Stimulated activated CD8-positive, alpha-beta memory T cell treated with anti-CD3 and anti-CD28 coated beads, Interleukin-7, amount 100 ng/mL, for 4 hours (primary cell): Measurements from ENCODE around the gene RNF167.

Experiments used
- DNase-seq, 2 donors: peaks; one replicate each; pipeline ENCODE4 v3.0.0-alpha.2; 2020; ENCODE audit warnings: low read depth in 2 of 2

Gene RNF167

DNA sequence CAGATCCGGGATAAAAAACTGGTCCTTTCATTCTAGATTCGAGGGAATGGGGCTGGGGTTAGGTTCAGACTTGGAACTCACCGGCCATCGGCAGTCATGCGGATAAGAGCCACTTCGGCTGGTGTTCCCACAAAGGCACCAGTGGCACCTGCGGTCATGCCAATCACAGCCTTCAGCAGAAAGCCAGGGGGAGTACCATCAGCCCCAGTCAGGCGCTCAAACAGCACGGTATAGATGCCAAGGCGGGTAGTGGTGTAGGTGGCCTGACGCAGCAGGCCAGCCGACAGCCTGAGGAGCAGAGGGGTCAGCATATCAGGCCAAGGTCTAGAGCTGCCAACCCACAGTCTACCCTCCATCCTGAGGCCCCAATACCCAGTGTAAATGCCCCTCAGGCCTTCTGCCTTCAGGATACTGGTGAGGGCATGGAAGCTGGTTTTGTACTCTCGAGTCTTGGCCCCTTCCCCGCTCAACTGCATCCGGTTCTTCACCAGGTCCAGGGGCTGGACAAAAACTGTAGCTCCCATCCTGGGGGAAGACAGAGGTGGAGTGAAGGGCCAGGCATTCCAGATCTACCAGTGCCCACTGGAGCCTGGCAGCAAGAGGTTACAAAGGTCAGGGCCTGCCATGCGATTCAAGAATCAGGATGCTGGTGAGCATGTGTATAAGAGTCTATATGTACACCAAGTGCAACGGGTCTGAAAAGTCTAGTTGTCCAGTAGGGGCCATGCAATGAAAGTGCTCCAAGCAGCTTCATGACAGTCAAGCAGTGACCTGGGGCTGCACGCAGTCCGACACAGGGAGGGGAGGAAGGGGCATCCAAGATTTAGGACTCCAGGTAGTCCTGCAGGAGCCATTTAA lies 1.2 kb upstream of the RNF167 start:
- no peak for DNase-seq

DNA sequence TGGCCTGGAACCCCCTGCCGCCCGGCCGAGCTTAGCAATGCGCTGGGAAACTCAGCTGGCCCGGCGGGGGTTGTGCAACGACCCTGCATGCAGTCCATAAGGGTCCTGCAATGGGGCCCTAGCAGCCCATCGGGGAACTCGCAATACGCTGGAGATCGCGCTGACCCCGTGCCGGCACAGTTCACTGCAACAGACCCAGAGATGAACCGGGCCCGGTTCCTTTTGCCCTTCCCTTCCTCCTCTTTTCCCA lies 597 bp upstream of the RNF167 start:
- DNase-seq = no peak

DNA sequence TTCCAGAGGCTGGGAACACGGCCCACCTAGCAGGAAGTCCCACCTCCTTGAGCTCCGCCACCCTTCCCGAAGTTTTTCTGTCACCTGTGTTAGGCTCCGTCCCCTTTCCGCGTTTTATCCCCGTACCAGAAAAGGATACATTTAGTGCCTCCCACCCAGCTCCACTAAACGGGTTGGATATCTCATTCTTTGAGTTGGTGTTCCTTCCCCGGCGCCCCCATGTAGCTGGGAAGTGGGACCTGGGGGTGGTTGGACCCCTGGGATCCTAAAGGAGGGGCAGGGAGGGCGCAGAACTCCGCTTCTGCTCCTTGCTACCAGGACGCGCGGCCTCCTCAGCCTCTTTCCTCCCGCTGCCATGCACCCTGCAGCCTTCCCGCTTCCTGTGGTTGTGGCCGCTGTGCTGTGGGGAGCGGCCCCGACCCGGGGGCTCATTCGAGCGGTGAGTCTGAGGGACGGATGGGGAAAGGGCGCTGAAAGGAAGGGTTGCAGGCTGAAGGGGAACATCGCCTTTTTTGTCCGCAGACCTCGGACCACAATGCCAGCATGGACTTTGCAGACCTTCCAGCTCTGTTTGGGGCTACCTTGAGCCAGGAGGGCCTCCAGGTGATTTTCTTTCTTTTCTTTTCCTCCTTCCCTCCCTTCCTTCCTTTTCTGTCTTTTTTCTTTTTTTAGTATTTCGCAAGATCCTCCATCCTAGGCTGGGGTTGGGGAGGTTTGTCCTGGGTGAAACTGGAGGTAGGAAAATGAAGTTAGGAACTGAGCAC lies 669 bp downstream of the RNF167 start:
- DNase-seq = peak in 1 of 2 donors; percentile 35

DNA sequence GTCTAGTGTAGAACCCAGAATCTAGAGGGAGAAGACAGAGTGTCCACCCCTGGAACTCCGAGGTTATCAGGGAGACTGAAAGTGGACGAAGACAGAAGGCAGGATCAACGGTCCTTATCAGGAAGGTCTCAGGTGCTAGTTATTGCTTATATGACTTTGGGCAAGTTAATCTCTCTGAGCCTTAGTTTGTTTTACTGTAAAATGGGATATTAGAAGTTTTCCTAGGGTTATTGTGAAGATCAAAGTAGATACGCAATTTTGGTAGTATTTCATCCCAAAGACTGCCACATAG lies 1.2 kb downstream of the RNF167 start:
- DNase-seq = no peak

DNA sequence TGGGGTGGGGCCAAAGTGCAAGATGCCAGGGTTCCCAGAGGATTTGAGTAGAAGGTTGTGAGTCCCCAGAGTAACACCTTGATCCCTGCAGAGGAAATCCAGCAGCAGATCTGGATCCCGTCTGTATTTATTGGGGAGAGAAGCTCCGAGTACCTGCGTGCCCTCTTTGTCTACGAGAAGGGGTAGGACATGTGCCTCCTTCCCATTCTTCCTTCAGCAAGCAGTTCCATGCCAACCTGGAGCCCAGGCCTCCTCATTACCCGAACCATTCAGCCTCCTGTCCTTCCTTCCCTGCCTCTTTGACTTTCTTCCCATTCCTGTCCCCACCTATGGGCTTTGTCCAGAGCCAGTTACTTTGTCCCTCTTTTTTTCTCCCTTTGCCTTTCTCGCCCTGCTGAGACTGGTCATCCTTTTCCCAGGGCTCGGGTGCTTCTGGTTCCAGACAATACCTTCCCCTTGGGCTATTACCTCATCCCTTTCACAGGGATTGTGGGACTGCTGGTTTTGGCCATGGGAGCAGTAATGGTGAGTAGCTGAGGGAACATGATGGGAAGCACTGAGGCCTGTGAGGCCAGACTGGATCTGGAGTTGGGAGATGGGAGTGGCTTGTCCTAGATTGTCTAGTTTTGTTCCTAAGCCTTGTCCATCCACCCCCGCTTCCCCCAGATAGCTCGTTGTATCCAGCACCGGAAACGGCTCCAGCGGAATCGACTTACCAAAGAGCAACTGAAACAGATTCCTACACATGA lies 2.9 kb downstream of the RNF167 start:
- DNase-seq = no peak

DNA sequence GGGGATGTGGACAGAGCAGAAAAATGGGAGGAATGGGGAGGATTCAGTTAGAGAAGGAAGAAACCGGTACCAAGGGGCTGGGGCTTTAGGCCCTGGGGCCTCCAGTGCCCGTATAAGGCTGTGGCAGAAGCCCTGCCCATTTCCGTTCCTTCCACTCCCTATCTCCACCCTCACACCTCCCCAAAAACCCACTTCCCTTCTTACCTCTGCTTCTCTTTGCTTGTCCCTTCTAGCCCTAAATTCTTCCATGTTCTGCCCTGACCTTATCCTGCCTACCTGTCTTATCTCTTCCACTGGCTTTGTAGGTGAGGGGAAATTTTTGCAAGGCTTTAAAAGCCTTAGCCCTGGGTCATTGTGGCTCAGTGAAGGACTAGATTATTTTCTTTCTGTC lies 4.1 kb downstream of the RNF167 start:
- DNase-seq = peak in 1 of 2 donors; percentile 39

DNA sequence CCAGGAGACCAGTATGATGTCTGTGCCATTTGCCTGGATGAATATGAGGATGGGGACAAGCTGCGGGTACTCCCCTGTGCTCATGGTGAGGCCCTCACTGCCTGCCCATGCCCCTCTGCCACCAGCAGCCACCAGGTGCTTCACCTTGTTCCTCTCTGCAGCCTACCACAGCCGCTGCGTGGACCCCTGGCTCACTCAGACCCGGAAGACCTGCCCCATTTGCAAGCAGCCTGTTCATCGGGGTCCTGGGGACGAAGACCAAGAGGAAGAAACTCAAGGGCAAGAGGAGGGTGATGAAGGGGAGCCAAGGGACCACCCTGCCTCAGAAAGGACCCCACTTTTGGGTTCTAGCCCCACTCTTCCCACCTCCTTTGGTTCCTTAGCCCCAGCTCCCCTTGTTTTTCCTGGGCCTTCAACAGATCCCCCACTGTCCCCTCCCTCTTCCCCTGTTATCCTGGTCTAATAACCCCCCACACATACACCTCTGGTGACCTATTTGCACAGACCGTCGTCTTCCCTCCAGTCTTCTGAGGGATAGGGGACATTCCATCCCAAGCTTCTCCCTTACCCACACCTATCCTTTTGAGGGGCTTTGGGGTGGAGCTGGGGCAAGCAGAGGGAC lies 4.6 kb downstream of the RNF167 start:
- DNase-seq = no peak

DNA sequence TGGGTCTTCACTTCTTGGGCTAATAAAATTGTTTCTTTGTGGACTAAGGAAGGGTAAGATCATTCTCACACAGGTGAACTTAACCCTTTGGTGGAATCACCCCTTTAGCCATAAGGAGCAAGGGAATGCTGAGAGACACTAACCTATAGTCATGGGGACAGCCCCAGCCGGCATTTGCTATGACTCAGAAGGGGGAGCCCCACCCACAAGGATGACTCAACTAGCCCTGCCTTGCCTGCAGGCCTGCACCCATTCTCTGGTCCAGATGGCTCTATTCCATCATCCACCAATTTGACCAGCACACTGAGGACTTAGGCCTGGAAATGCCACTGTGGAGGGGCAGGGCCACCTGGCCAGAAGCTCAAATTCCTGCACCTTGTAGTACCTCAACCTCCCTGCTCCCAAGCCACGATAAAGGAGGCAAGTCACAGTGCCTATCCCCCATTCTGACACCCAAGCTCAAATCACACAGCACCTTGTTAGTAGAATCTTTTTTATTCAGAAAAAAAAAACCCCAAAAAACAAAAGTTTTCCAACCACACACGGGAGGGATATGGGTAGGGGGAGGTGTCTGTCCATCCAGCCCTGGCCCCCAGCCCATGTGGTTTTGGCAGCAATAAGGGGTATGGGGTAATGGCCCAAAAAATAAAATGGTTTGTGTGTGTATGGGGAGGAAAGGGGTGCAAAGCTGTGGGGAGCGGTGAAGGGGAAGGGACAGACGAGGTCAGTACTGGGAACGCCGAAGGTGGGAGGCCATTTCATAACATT lies 5.3 kb downstream of the RNF167 start:
- DNase-seq = peak; percentile 76 to 79

DNA sequence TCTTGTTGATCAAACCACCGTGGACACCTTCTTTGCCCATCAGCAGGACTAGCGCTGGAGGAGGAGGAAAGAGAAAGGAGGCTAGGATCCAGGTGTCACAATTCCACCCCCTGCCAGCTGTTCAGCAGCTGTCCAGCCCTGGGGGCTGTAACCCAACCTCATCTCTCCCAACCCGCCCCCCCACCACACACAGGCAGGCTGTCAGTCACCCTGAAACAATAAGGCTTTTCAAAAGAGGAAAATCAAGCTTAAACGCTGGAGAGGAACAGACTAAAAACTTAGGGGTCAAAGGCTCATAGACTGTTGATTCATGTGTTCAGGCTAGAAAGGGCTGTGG lies 5.8 kb downstream of the RNF167 start:
- no peak for DNase-seq

DNA sequence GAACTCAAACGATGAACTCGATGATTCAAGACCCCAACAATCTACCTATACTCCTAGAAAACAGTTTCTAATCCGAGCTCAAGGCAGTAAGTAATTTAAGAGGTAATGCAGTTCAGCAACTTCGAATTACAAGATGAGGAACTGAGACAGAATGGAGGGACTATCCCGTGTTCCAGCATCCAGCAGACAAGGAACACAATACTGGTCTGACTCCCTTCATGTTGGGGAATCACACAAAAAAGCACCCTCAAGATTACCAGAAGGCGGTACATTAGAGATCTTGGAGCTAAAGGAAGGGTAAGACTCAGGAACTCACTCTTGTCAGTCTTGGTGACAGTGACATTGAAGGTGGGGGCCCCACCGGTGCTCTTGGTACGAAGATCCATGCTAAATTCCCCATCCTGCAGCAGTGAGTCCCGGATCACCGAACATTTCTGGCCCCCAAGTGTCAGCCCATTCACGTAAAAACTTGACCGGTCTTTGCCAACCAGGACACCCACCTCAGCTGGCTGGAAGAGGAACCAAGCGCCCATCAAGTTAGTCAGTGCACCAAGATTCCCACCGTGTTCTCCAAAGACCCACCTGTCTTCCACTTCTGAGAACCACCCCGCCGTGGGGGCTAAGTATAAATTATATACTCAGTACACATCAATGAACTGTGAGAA lies 6.4 kb downstream of the RNF167 start:
- no peak for DNase-seq

DNA sequence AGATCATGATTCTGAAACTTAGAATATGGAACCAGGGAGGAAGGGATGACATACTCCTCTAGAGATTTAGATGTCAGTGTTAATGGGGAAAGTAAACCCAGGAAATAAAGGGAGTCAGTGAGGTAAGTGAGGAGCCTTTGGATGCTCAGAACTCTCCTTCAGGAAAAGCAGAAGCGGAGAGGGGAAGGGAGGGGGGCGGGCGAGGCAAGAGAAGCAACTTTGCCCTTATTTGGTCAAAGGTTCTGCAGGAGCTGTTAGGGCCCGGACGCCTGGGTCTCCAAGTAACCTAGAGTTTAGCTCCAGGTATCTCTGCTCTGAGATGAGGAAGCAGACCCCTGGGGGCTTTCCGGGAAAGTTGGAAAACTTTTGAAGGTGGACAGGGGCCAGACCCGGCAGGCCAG lies 6.9 kb downstream of the RNF167 start:
- DNase-seq = no peak

DNA sequence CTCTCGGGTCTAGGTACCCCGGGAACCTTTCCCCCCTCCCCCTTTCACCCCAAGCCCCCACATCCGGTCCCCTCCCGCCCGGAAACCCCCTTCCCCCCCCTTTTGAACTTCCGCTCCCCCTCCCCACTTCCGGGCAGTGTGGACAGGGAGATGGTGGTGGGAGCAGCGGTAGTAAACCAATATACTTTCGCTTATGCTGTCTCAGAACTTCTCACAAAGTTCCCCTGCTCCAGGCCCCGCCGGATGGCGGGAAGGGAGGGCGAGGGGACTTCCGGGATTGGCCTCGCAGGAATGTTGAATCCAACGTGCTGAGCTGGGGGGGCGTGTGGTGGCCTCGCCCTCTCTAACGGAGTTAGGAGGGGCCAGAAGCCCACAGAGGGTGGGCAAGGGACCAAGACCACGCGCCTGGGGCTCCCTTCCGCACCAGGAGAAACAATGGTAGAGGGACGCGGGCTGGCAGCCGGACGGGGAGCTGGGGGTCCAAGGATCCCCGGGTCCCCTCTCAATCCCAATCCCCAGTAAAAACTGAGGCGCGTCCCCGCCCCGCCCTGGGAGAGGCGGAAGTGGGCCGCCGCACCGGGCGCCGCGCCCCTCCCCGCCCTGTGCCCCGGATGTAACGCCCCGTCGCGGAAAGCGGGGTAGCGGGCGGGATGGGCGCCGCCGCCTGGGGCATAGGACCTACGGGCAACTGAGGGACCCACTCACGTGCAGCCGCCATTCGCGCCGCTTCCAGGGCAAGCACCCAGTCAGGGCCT lies 7.5 kb downstream of the RNF167 start:
- DNase-seq = peak in 1 of 2 donors; percentile 63

DNA sequence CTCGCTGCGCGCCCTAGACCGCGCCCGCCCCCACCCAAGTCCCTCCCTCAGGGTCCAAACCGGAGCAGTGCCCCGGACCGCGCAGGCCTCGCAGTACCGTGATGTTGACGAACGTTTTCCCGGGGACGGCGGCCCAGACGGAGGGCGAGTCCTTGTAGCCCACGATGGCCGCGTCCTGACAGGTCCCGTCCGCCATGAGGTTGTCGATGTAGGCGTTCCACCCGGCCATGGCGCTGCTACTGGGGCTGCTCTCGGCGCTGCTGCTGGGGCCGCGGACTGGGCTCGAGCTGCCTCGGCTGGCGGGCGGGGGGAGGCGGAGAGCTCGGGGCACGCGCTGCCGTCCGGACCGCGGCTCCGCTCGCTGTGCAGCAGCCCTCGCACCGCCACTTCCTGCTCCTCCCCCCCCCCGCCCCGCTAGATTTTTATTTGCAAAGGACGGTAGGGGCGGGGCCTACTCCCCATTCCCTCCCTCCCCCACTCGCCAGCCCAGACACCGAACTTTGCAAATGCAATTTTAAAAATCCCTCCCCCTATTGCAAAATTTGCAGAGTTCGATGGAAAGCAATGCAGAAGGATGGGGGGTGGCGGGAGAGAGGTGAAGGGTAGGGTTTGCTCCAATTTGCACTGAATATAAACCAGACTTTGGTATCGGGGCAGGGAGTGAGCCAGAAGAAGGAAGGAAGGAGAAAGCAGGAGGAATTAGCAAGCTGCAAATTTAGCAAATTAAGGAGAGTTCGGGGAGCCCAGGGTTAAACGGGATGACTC lies 8.3 kb downstream of the RNF167 start, which contains the start of gene PFN1:
TSS of gene PFN1 (minus strand) at position 365 of the 765 bp plus-strand sequence. CDS start at position 229, 136 bp downstream.
- peak; percentile 84 to 86 for DNase-seq

DNA sequence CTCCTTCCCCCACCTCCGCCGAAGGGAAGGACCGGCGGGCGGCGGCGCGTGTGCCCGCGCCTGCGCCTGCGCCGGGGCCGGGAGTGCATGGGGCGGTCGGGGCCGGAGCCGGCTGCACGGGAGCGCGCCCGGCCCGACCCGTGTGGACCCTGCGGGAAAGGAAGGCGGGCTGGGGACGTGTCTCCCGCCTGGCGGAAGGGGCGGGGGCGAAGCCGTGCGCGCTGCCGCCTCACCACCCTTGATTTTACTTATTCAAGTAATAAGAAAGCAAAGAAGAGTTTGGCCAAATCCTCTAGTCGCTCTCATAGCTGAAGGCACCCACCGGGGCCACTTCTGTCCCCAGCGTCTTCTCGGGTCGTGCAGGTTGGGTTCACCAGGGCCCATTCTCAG lies 8.9 kb downstream of the RNF167 start:
- DNase-seq = peak in 1 of 2 donors; percentile 71

DNA sequence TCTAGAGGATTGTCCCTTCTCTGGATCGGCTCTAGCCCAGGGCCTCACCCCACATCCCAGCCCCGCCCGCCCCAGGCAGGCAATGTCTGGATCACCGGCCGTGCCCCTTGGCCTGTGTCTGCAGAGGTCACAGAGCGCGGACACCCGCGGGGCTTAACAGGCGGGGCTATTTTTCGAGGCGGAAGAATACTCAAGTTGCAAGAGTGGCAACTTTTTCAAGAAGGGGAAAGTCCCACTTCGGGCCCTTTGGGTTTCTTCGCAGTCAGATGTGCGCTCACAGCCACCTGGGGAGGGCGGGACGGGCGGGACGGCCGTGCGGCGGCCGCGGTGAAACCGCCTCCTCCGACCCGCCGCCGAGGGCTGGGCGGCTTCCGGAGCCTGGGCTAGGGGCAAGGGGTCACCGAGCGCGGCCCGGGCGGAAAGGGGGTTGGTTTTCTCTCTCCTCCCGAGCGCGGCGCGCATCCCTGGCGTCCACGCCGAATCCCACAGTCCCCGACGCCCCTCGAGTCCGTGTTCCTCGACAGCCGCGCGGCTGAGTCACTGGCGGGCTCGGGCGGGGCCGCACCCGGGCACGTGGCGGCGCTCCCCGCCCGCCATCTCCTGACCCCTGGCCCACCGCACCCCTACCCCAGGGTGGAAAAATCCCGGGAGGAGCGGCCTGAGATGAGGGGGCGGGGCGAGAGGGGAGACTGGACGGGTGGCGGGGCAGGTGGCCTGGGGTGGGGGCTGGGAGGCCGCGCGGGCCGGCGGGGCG lies 9.4 kb downstream of the RNF167 start:
- DNase-seq = peak; percentile 60 to 69

DNA sequence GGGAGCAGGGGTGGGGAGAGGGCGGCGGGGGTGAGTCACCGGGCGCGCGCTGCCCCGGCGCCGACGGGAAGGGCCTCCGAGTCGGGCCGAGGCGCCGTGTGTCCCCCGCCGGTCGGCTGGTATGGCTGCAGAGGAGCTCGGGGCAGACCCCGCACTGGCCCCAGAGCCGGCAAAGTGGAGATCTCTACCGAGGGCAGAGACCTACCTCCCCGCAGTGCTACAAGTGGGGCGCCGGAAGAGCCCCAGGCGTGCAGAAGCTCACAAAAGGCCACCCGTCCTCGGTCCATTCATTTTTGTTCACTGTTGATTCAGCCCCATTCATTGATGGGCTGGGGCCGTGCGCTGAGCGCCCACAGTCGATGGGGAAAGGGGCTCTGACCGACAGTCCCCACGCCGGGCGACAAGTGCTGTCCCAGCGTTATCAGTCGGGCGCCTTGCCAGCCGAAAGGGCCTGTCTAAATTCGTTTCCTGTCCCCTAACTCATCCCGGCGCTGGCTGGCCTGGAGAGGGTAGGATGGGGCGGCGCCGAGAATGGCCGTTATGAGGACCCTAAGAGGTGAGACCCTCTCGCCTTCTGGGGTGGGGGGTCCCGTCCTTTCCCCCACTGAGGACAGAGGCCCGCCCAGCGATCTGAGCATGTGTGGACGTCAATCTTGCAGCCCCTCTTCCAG lies 10.1 kb downstream of the RNF167 start:
- peak in 1 of 2 donors; percentile 67 for DNase-seq

DNA sequence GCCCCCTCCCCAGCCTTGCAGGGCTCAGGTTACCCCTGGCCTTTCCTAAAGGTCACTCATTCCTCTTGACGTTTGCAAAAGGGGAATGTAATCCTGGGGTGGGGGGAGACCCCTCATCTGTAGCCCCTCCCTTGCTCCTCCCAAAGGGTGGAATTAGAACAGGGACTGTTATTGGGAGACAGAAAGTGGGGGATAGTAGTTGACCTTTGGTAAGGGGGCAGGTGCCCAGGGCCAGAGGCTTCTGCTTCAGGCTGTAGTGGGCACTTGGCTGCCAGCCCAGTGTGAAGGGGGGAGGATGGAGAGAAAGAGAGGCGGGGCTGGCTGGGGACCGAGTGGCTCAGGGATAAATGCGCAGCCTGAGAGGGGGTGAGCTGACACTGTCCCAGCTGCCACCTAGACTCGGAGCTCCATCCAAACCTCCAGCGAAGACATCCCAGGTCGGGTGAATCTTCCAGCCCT lies 10.7 kb downstream of the RNF167 start, which contains the start of gene ENO3:
TSS of gene ENO3 (plus strand) at position 374 of the 459 bp plus-strand sequence. CDS start 711 bp downstream, outside the sequence.
- DNase-seq = no peak

DNA sequence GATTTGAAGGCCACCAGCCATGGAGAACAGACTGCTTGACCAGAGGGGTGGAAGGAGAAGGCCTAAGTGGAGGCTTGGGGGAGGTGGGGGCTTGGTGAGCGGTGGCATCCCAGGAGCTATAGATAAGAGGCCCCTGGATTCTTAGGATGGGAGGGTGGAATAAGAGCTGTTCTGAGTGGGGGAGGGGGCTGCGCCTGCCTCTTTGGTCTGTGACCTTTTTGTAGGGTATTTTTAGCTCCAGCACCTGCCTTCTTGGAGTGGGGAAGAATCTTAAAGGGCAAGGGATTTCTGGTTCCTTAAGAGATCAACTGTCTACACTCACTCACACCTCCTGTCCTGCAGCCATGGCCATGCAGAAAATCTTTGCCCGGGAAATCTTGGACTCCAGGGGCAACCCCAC lies 11.4 kb downstream of the RNF167 start:
- no peak for DNase-seq
